NCI-H1694 (cell line): Measurements from ENCODE around the gene CRCP.

Experiments
- DNase-seq: peaks from one replicate; lab custom pipeline; 2025; lab: John Stamatoyannopoulos, UW

Gene CRCP

DNA sequence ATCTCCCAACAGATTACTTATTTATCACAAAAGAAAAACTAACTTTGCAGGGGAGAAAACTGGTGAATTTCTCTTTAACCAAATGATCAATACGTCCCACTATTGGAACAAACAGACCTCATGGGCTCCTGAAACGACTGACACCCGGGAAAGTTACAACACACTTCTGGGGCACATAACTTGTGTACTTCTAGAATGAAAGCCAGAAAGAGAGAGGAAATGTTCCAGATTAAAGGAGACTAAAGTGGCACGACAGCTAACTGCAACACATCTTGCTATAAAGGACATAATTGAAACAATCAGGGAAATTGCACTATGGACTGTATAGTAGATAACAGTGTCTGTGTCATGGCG is 75.8 kb downstream of the CRCP start:
- DNase-seq = no peak

- no peak for DNase-seq
These were observed 78.6 kb downstream of the CRCP start for GRCh38 chr7:66193146-66193725.

GRCh38 chr7:66198469-66198868 is 83.8 kb downstream of the CRCP start:
- DNase-seq = no peak

GRCh38 chr7:66198956-66199355 is 84.3 kb downstream of the CRCP start:
- no peak for DNase-seq

DNA sequence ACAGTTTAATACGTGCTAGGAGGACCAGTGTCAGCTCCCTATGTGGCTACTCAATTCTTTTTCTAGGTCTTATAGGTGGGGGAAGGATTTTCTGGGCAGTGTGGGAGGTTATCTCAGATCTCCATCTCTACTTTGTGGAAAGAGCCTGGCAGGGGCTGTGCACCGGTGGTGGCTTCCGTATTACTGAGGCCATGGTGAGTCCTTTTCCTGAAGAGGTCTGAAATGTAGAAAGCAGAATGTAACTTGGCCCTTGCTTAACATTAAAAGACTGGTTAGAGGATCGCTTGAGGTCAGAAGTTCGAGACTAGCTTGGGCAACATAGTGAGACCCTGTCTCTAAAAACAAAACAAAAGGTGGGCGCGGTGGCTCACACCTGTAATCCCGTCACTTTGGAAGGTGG is 87.8 kb downstream of the CRCP start:
- DNase-seq = no peak
